Testis (tissue), 2 donors: ENCODE measurements around the gene C15orf61.

Experiments
- CTCF ChIP-seq, 3 experiments: fragments of 450-650 bp in 2 of 3; fragments of 200-600 bp in 1 of 3; sonication (generic) in 1 of 3; IDR thresholded peaks; one replicate each; pipeline ENCODE4 v1.5.1; 2016 to 2019; ENCODE audit warnings: antibody characterized with exemption in 3 of 3, mild to moderate bottlenecking in 2 of 3, moderate library complexity in 1 of 3
- POLR2A ChIP-seq: fragments of 450-650 bp; IDR thresholded peaks from one replicate; pipeline ENCODE4 v1.6.1; 2017; ENCODE audit warnings: antibody characterized with exemption, mild to moderate bottlenecking, moderate library complexity

GRCh38 chr15:67511606-67512005, 9.3 kb upstream of the C15orf61 start:
- TF ChIP-seq CTCF (IDR thresholded peaks at IDR 0.05) (no peak), POLR2A (no peak)
